HG03175 (cell line): ENCODE results near the gene GNE.
A peak's percentile ranks its signal among the peaks of the same experiment; 100 is the strongest.
"Not testable (repeated sequence)": the region's sequence is repeated elsewhere in the genome, so short reads cannot be mapped to it uniquely, and the experiment has no call there.

Experiments used
- ATAC-seq: cut with Tn5 transposase; IDR thresholded peaks from one replicate; pipeline ENCODE4 v1.9.1; 2021; ENCODE audit warnings: mild to moderate bottlenecking, moderate library complexity; ENCODE audit not compliant: unreplicated experiment

The GNE gene

GRCh38 chr9:36268007-36268427, 9.8 kb upstream of the GNE start:
- no peak for ATAC-seq

- no peak for ATAC-seq
Measured at GRCh38 chr9:36264896-36265295, 6.6 kb upstream of the GNE start.

- ATAC-seq: no peak
Measured at GRCh38 chr9:36263683-36264082, 5.4 kb upstream of the GNE start.

GRCh38 chr9:36258996-36259533, 817 bp upstream of the GNE start:
- no peak for ATAC-seq

- ATAC-seq: no peak
Measured at GRCh38 chr9:36251428-36251827, 6.8 kb downstream of the GNE start.

- ATAC-seq: no peak
Measured at GRCh38 chr9:36250079-36250478, 8.2 kb downstream of the GNE start.

- ATAC-seq: no peak
Measured at GRCh38 chr9:36249189-36249588, 9.1 kb downstream of the GNE start.

- ATAC-seq: peak; percentile 52
Measured at GRCh38 chr9:36248061-36248460, 10.2 kb downstream of the GNE start.

GRCh38 chr9:36247356-36247755, 10.9 kb downstream of the GNE start:
- no peak for ATAC-seq

- ATAC-seq: no peak
Measured at GRCh38 chr9:36245906-36246305, 12.3 kb downstream of the GNE start.

GRCh38 chr9:36239675-36240074, 18.6 kb downstream of the GNE start:
- ATAC-seq: not testable (repeated sequence)

- ATAC-seq: not testable (repeated sequence)
Measured at GRCh38 chr9:36239205-36239604, 19.0 kb downstream of the GNE start.

GRCh38 chr9:36237230-36237629, 21.0 kb downstream of the GNE start:
- ATAC-seq: no peak

GRCh38 chr9:36222449-36222848, 35.8 kb downstream of the GNE start:
- ATAC-seq: no peak

GRCh38 chr9:36221667-36222066, 36.6 kb downstream of the GNE start:
- ATAC-seq: no peak

- ATAC-seq: no peak
Measured at GRCh38 chr9:36218411-36218901, 39.8 kb downstream of the GNE start.

GRCh38 chr9:36218011-36218410, 40.2 kb downstream of the GNE start:
- no peak for ATAC-seq

- no peak for ATAC-seq
Measured at GRCh38 chr9:36217256-36217968, 40.8 kb downstream of the GNE start.

- ATAC-seq: no peak
Measured at GRCh38 chr9:36214571-36214970, 43.7 kb downstream of the GNE start.

GRCh38 chr9:36213989-36214388, 44.3 kb downstream of the GNE start:
- no peak for ATAC-seq

- ATAC-seq: no peak
Measured at GRCh38 chr9:36213387-36213786, 44.9 kb downstream of the GNE start.

GRCh38 chr9:36211510-36211909, 46.7 kb downstream of the GNE start:
- no peak for ATAC-seq

- no peak for ATAC-seq
Measured at GRCh38 chr9:36210722-36211121, 47.5 kb downstream of the GNE start.
